SK-N-SH treated with all-trans-retinoic acid at 6 μM for 48 hours (cell line): Measurements from ENCODE around the gene PRRC2A.

Source experiments
- ARNTL ChIP-seq: fragments of 450-650 bp; formaldehyde crosslinking; IDR thresholded peaks from 2 replicates; pipeline ENCODE4 v1.5.0; 2020; ENCODE audit warnings: low read depth, mild to moderate bottlenecking, moderate library complexity, borderline replicate concordance
- CREB5 ChIP-seq: fragments of 250-450 bp; sonication (Bioruptor Pico); IDR thresholded peaks from 2 replicates; pipeline ENCODE4 v1.5.1; 2020; ENCODE audit warnings: low read depth, mild to moderate bottlenecking, moderate library complexity
- CSDC2 ChIP-seq: fragments of 250-450 bp; sonication (Bioruptor Pico); IDR thresholded peaks from 2 replicates; pipeline ENCODE4 v1.5.0; 2020; ENCODE audit warnings: mild to moderate bottlenecking, moderate library complexity
- ESRRG ChIP-seq: fragments of 250-450 bp; sonication (Bioruptor Pico); IDR thresholded peaks from 2 replicates; pipeline ENCODE4 v1.6.1; 2021; ENCODE audit warnings: mild to moderate bottlenecking
- ISL1 ChIP-seq: fragments of 250-450 bp; sonication (Bioruptor Pico); IDR thresholded peaks from 2 replicates; pipeline ENCODE4 v2.1.2; 2022; ENCODE audit warnings: mild to moderate bottlenecking, moderate library complexity
- OSR1 ChIP-seq: fragments of 250-450 bp; sonication (Bioruptor Pico); IDR thresholded peaks from 2 replicates; pipeline ENCODE4 v1.8.0; 2022; ENCODE audit warnings: moderate library complexity, mild to moderate bottlenecking, inconsistent platforms
- PATZ1 ChIP-seq: fragments of 250-450 bp; sonication (Bioruptor Pico); IDR thresholded peaks from 2 replicates; pipeline ENCODE4 v1.8.0; 2020; ENCODE audit warnings: mild to moderate bottlenecking, moderate library complexity, borderline replicate concordance
- TOX ChIP-seq: fragments of 250-450 bp; sonication (Bioruptor Pico); IDR thresholded peaks from 2 replicates; pipeline ENCODE4 v1.8.0; 2021; ENCODE audit warnings: mild to moderate bottlenecking, moderate library complexity, borderline replicate concordance
- ZC3H10 ChIP-seq: fragments of 250-450 bp; sonication (Bioruptor Pico); IDR thresholded peaks from 2 replicates; pipeline ENCODE4 v1.5.1; 2021; ENCODE audit warnings: mild to moderate bottlenecking, moderate library complexity
- ZFP3 ChIP-seq: fragments of 250-450 bp; sonication (Bioruptor Pico); IDR thresholded peaks from 2 replicates; pipeline ENCODE4 v1.5.0; 2020; ENCODE audit warnings: mild to moderate bottlenecking, moderate library complexity
- ZFP30 ChIP-seq: fragments of 450-650 bp; formaldehyde crosslinking; IDR thresholded peaks from 2 replicates; pipeline ENCODE4 v1.5.0; 2022; ENCODE audit warnings: mild to moderate bottlenecking, moderate library complexity
- ZNF565 ChIP-seq: fragments of 450-650 bp; formaldehyde crosslinking; conservative IDR thresholded peaks from 2 replicates; pipeline ENCODE4 v1.5.0; 2020; ENCODE audit warnings: low read depth, mild to moderate bottlenecking, moderate library complexity
- ZNF70 ChIP-seq: fragments of 450-650 bp; formaldehyde crosslinking; IDR thresholded peaks from 2 replicates; pipeline ENCODE4 v1.5.0; 2020; ENCODE audit warnings: mild to moderate bottlenecking, moderate library complexity
- ZNF8 ChIP-seq: fragments of 450-650 bp; formaldehyde crosslinking; IDR thresholded peaks from 2 replicates; pipeline ENCODE4 v1.5.0; 2020; ENCODE audit warnings: mild to moderate bottlenecking, moderate library complexity

GRCh38 chr6:31680226-31681134 is 60.0 kb downstream of the PRRC2A start, which contains the start of gene LY6G5C:
- TF ChIP-seq CREB5 (CRISPR knock-in tag) (no peak), ZNF565 (no peak), ARNTL (CRISPR knock-in tag) (no peak), TOX (CRISPR knock-in tag) (no peak), ESRRG (no peak), ZNF70 (CRISPR knock-in tag) (no peak), ISL1 (CRISPR knock-in tag) (no peak), ZFP30 (CRISPR knock-in tag) (no peak), CSDC2 (no peak), ZFP3 (no peak), ZC3H10 (CRISPR knock-in tag) (no peak), OSR1 (CRISPR knock-in tag) (no peak), PATZ1 (CRISPR knock-in tag) (no peak), ZNF8 (CRISPR knock-in tag) (no peak)
